HG03565 (cell line): ENCODE results near the gene FNDC3B.
A peak's percentile ranks its signal among the peaks of the same experiment; 100 is the strongest.
"Not testable (repeated sequence)": the region's sequence is repeated elsewhere in the genome, so short reads cannot be mapped to it uniquely, and the experiment has no call there.

Experiments used
- ATAC-seq: cut with Tn5 transposase; IDR thresholded peaks from one replicate; pipeline ENCODE4 v1.9.1; 2021; ENCODE audit warnings: mild to moderate bottlenecking, moderate library complexity; ENCODE audit not compliant: unreplicated experiment

The FNDC3B gene

GRCh38 chr3:172090035-172090434 lies 50.7 kb downstream of the FNDC3B start:
- no peak for ATAC-seq

DNA sequence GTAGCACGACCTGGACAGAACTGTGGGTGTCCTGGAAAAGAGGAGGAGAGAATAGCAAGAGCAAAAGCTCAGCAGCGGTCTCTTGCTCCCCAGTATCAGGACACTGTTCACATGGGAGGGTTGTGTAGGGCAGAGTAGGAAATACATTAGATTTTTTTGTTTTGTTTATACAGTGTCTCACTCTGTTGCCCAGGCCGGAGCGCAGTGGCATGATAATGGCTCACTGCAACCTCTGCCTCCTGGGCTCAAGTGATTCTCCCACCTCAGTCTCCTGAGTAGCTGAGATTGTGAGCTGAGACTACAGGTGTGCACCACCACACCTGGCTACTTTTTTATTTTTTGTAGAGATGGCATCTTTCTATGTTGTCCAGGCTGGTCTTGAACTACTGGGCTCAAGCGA lies 53.3 kb downstream of the FNDC3B start:
- no peak for ATAC-seq

DNA sequence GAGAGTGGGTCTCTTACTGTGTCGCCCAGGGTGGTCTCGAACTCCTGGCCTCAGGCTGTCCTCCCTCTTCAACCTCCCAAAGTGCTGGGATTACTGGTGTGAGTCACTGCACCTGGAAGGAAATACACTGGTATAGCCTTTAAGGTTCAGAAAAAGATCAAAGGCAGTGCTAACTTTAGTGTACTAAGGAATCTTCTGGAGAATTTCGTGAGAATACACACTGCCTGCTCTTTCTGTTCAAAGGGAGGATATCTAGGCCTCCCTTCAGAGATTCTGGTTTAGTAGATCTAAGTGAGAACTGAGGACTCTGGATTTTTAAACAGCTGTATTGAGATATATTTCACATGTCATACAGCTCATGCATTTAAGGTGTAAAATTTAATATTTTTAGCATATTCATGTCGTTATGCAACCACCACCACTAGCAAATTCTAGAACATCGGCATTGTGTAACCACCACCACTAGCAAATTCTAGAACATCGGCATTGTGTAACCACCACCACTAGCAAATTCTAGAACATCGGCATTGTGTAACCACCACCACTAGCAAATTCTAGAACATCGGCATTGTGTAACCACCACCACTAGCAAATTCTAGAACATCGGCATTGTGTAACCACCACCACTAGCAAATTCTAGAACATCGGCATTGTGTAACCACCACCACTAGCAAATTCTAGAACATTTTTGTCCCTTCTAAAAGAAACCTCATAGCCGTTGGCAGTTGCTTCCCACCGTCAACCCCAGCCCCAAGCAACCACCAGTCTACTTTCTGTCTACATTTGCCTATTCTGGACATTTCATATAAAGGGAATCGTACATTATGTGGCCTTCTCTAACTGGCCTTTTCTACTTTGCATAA lies 54.4 kb downstream of the FNDC3B start:
- not testable (repeated sequence) for ATAC-seq

GRCh38 chr3:172094621-172095557 lies 55.5 kb downstream of the FNDC3B start:
- ATAC-seq, result peak; percentile 85

- no peak for ATAC-seq
Observed at GRCh38 chr3:172096881-172097420, 57.6 kb downstream of the FNDC3B start.

DNA sequence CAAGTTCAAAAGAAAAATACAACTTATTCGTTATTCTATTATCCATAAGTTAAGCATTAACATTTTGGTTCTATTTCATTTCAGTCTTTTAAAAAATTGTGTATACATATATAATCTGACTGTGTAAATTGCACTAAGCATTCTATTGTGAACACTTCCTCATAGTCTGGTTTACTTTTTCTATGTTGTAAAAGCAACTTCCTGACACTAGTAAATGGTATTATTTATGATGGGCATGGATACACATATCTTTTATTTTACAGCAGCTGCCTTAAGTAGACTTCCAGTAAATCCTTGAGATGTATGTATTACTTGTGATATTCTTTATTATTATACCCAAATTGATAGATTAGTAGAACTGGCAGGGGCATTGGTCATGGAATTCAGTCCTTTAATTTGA lies 58.2 kb downstream of the FNDC3B start:
- no peak for ATAC-seq

DNA sequence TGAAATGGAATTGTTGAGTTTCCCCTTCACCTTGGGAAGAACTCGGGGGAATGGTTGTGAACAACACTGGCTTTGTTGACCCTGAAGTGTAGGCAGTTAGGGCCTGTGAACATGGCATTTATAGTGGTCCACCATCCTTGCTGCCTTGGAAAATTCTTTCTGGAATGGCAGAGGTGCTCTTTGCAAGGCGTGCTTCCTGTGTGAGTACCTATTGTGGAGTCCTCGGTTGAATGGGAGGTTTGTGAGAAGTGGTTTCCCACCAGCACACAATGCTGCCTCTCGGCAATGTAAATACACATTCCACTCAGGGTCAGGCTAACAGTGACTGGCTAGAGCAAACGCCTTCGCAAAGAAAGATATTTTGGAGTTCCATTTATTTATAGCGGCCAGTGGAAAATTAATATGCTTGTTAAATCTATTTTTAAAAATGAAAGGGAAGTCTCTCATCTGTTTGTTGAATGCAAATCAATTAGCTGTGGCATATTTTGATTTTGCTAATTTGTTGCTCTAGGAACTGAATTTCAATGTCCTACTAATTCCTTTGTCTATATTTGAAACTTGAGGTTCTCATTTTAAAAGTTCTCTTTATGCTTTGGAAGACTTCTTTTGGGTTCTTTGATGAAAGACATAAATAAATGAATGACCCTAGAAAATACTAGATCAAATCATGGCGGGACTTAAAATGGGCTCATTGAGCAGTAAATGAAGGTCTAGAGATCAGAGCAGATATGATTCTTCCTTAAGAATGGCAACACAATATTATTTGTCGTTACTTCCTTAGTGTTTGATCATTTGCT lies 59.5 kb downstream of the FNDC3B start:
- no peak for ATAC-seq

DNA sequence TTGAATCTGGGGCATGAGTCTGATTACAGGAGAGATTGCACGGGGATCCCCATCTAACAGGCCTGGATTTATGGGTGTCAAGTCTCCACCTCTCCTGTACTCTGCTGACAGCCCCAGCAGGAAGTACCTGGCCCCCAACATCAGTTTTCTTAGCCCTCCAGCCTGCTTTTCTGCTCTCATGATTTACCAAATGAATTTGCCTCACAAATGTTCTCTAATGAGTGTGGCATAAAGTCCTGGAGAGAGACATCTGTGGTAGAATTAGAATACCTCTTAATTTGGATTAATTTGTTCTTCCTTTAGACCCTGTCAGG lies 60.1 kb downstream of the FNDC3B start:
- ATAC-seq, result no peak

- no peak for ATAC-seq
Observed at GRCh38 chr3:172100482-172100881, 61.1 kb downstream of the FNDC3B start.

- ATAC-seq, result peak; percentile 61
Observed at GRCh38 chr3:172101107-172101506, 61.7 kb downstream of the FNDC3B start.

- ATAC-seq, result no peak
Observed at GRCh38 chr3:172102123-172102882, 62.9 kb downstream of the FNDC3B start.

GRCh38 chr3:172102883-172103310 lies 63.5 kb downstream of the FNDC3B start:
- no peak for ATAC-seq

- ATAC-seq, result no peak
Observed at GRCh38 chr3:172103724-172104123, 64.3 kb downstream of the FNDC3B start.

DNA sequence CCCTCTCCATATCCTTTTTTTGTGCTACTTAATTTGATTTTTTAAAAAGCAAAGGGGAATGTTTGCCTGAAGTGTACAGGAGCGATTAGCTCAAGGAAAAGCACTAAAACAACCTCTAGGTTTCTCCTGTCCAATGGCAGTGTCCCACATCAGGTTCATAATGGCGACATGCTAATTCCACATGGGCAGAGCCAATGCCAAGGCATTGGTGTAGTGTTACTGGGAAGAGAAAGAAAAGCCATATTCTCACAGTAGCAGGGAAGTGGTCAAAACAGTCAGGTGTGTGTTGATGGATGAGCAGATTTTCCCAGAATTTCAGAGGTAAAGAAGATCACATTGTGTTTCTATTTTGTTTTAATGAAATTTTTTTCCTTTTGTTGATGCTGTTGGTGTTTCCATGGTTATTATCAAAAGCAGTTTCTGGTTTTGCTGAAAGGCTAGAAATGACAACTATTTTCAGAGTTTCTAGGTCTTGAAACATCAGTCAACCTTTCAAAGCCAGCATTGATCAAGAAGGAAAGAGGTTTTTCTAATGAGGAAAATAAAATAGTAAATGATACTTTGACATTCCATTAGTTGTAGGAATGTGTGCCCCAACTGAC lies 65.2 kb downstream of the FNDC3B start:
- no peak for ATAC-seq

DNA sequence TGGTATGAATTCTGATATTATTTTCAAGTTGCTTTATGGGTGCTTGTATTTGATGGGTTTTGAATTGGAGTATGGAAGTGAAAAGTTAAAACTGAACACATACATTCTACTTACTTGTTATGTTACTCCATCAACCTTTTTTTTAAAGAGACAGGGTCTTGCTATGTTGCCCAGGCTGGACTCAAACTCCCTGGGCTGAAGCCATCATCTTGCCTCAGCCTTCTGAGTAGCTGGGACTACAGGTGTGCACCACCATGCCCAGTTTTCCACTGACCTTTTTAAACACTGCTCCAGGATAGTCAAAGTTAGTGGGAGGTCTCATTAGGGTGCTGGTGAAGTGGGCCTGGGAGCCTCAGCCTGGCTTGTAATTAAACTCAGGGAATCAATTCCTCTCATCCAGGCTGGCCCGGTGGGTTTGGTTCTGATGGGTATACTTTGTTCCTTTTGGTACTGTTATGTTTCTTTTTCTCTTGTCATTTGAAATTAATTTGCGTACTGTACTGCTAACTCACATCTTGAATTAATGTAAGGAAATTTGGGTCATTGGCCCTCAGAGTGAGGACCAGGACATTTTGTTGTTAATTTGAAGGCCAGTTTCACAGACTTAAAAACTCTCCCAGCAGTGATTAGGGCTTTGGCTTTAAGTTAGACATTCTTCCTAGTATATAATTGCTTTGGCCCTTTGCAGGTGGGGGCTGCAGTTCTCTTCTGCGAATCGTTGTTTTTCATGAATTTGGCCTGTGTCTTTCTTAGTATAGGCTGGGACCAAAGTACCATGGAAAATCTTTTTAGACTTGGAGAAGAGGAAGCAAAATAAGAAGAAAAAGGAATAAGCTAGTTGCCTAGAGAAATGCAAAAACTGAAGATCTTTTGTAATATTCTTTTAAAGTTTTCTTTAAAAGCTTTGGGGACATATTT lies 66.9 kb downstream of the FNDC3B start:
- ATAC-seq, result no peak

GRCh38 chr3:172106989-172107388 lies 67.6 kb downstream of the FNDC3B start:
- peak; percentile 31 for ATAC-seq

DNA sequence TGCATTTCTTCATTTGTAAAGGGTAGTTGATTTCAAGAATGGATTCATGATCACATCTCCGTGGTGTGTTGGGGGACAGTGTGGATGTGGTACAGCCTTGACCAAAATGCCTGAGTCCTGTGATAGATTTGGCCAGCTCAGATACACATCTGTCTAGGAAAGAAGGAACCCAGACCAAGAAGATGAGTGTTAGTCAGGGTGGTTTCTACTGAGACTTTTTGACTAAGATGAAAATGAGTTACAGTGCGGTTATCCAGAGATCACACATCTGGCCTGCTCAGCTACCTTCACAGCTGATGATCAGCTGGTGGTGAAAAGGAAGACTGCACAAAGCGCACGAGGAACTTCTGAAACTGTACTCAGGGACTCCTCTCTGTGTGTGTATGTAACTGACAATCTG lies 68.0 kb downstream of the FNDC3B start:
- ATAC-seq, result peak; percentile 90

GRCh38 chr3:172110127-172110779 lies 70.9 kb downstream of the FNDC3B start:
- no peak for ATAC-seq
